Stimulated activated CD4-positive, alpha-beta T cell treated with anti-CD3 and anti-CD28 coated beads, Interleukin-2, amount 100 ng/mL, for 4 hours (primary cell): ENCODE results near the gene SLC7A4.
"Not testable (repeated sequence)": the region's sequence is repeated elsewhere in the genome, so short reads cannot be mapped to it uniquely, and the experiment has no call there.

ENCODE experiments used
- DNase-seq: peaks from one replicate; pipeline ENCODE4 v3.0.0-alpha.2; 2020; ENCODE audit warnings: low read depth

SLC7A4 gene

GRCh38 chr22:21032037-21032867 lies at the start of gene SLC7A4:
SLC7A4 (minus strand) TSS chr22:21032561; CDS start chr22:21031812, 749 bp downstream.
- no peak for DNase-seq

GRCh38 chr22:21080435-21081137 lies 48.2 kb upstream of the SLC7A4 start:
- no peak for DNase-seq

- no peak for DNase-seq
These were observed 47.1 kb upstream of the SLC7A4 start for GRCh38 chr22:21079493-21079892.

GRCh38 chr22:21078916-21079315 lies 46.6 kb upstream of the SLC7A4 start:
- DNase-seq, result no peak

GRCh38 chr22:21077884-21078508 lies 45.6 kb upstream of the SLC7A4 start:
- DNase-seq, result no peak

GRCh38 chr22:21076912-21077625 lies 44.7 kb upstream of the SLC7A4 start:
- no peak for DNase-seq

GRCh38 chr22:21075516-21076138 lies 43.3 kb upstream of the SLC7A4 start:
- no peak for DNase-seq

GRCh38 chr22:21074102-21074715 lies 41.8 kb upstream of the SLC7A4 start:
- DNase-seq, result no peak

- DNase-seq, result no peak
These were observed 41.1 kb upstream of the SLC7A4 start for GRCh38 chr22:21073482-21073881.

- DNase-seq, result no peak
These were observed 40.7 kb upstream of the SLC7A4 start for GRCh38 chr22:21073023-21073422.

GRCh38 chr22:21071796-21072195 lies 39.4 kb upstream of the SLC7A4 start:
- DNase-seq, result not testable (repeated sequence)

- DNase-seq, result no peak
These were observed 38.6 kb upstream of the SLC7A4 start for GRCh38 chr22:21070690-21071615.

- no peak for DNase-seq
These were observed 37.0 kb upstream of the SLC7A4 start for GRCh38 chr22:21069375-21069774.

GRCh38 chr22:21068681-21069276 lies 36.4 kb upstream of the SLC7A4 start:
- DNase-seq, result no peak

- DNase-seq, result no peak
These were observed 35.7 kb upstream of the SLC7A4 start for GRCh38 chr22:21067901-21068680.

GRCh38 chr22:21067075-21067900 lies 34.9 kb upstream of the SLC7A4 start:
- DNase-seq, result no peak

GRCh38 chr22:21064917-21065864 lies 32.8 kb upstream of the SLC7A4 start:
- no peak for DNase-seq
